Activated CD8-positive, alpha-beta memory T cell treated with anti-CD3 and anti-CD28 coated beads, Interleukin-2, amount 10 ng/mL, durations not matched to agents 7 days and 5 days (primary cell): Measurements from ENCODE around the gene PLD3. TPM values are rescaled to one million over a fixed set of nuclear protein-coding genes. Genes with fewer than 3 reads are reported as not detected.

ENCODE experiments used
- ATAC-seq: fragments of 150-1000 bp; cut with Tn5 transposase; one replicate; pipeline ENCODE4 v1.10.0; 2021; ENCODE audit warnings: moderate library complexity
- CTCF ChIA-PET: fragments of 350-600 bp; sonication (Branson Sonifier 250); formaldehyde crosslinking; loops from one replicate; lab custom pipeline; 2021; ENCODE audit warnings: antibody characterized with exemption; lab: Charles Lee
- DNase-seq: peaks from one replicate; pipeline ENCODE4 v3.0.0-alpha.2; 2020
- H3K27ac Mint-ChIP-seq: one replicate; pipeline ENCODE4 v1.8.0; 2021; ENCODE audit warnings: mild to moderate bottlenecking, mixed read lengths
- H3K27me3 Mint-ChIP-seq: one replicate; pipeline ENCODE4 v1.8.0; 2021; ENCODE audit warnings: mixed read lengths
- H3K36me3 Mint-ChIP-seq: one replicate; pipeline ENCODE4 v1.8.0; 2021; ENCODE audit warnings: mild to moderate bottlenecking, mixed read lengths
- H3K4me1 Mint-ChIP-seq: one replicate; pipeline ENCODE4 v1.8.0; 2021; ENCODE audit warnings: mixed read lengths
- H3K4me3 Mint-ChIP-seq: one replicate; pipeline ENCODE4 v1.8.0; 2021; ENCODE audit warnings: mild to moderate bottlenecking, moderate library complexity, mixed read lengths
- H3K9me3 Mint-ChIP-seq: one replicate; pipeline ENCODE4 v1.8.0; 2022; ENCODE audit warnings: low read depth, mixed read lengths
- total RNA-seq, 2 experiments: library from RNA; stranded (reverse); gene quantifications; one replicate each; pipeline ENCODE4 v1.2.3, GENCODE V29; 2021

PLD3 gene
- total RNA-seq, 2 experiments from 2014 or later: 72.0 to 84.7 TPM

- no peak within 1 kb of the TSS for H3K4me3 Mint-ChIP-seq
- DNase-seq: no peak
- no peaks in the 10 kb centered on the region for H3K9me3 Mint-ChIP-seq
- H3K27ac Mint-ChIP-seq: no peak within 1 kb of the TSS
- ATAC-seq: no peak
- H3K36me3 Mint-ChIP-seq: no peaks in the 10 kb centered on the region
- CTCF ChIA-PET: no interaction called here
- H3K4me1 Mint-ChIP-seq: peaks cover 2% of the 10 kb centered on the region
- peaks cover 2% of the 10 kb centered on the region for H3K27me3 Mint-ChIP-seq
These were observed 41.7 kb downstream of the PLD3 start, which contains the start of gene HIPK4 for GRCh38 chr19:40390084-40390742. Gene HIPK4 (minus strand): TSS chr19:40390181. CDS start chr19:40389902, 279 bp downstream.

- CTCF ChIA-PET: no interaction called here
- Mint-ChIP-seq H3K27me3 (no peaks in the 10 kb centered on the region), H3K4me1 (no peaks in the 10 kb centered on the region), H3K27ac (no peak overlapping the region), H3K36me3 (no peaks in the 10 kb centered on the region), H3K9me3 (no peaks in the 10 kb centered on the region), H3K4me3 (no peak overlapping the region)
- DNase-seq: no peak
- no peak for ATAC-seq
These were observed 43.6 kb downstream of the PLD3 start for GRCh38 chr19:40392123-40392522.

- Mint-ChIP-seq H3K9me3 (no peaks in the 10 kb centered on the region), H3K36me3 (no peaks in the 10 kb centered on the region), H3K27me3 (no peaks in the 10 kb centered on the region), H3K4me1 (no peaks in the 10 kb centered on the region), H3K4me3 (no peak overlapping the region), H3K27ac (no peak overlapping the region)
- no peak for DNase-seq
- peak; percentile 27 for ATAC-seq
- CTCF ChIA-PET: no interaction called here
These were observed 44.5 kb downstream of the PLD3 start for GRCh38 chr19:40392894-40393517.

- DNase-seq: no peak
- H3K27ac Mint-ChIP-seq: no peak overlapping the region
- peaks cover 2% of the 10 kb centered on the region for H3K27me3 Mint-ChIP-seq
- no peak for ATAC-seq
- CTCF ChIA-PET: no interaction called here
- H3K4me3 Mint-ChIP-seq: no peak overlapping the region
- H3K36me3 Mint-ChIP-seq: no peaks in the 10 kb centered on the region
- peaks cover 4% of the 10 kb centered on the region for H3K4me1 Mint-ChIP-seq
- no peaks in the 10 kb centered on the region for H3K9me3 Mint-ChIP-seq
These were observed 45.7 kb downstream of the PLD3 start for GRCh38 chr19:40393894-40394815.

- Mint-ChIP-seq H3K36me3 (no peaks in the 10 kb centered on the region), H3K27me3 (peaks cover 4% of the 10 kb centered on the region), H3K4me1 (peaks cover 8% of the 10 kb centered on the region), H3K9me3 (no peaks in the 10 kb centered on the region), H3K4me3 (no peak overlapping the region), H3K27ac (no peak overlapping the region)
- DNase-seq (no peak), ATAC-seq (no peak)
- CTCF ChIA-PET: no interaction called here
These were observed 46.3 kb downstream of the PLD3 start for GRCh38 chr19:40394816-40395210.

GRCh38 chr19:40395956-40396355 lies 47.5 kb downstream of the PLD3 start:
- H3K4me3 Mint-ChIP-seq: no peak overlapping the region
- CTCF ChIA-PET: interaction anchor here (0.6 to 1.8 kb wide), 2 partner anchors 10 to 16 kb away, joined by 3 to 5 read pairs; no protein-coding TSS in a partner anchor
- no peak overlapping the region for H3K27ac Mint-ChIP-seq
- H3K36me3 Mint-ChIP-seq: no peaks in the 10 kb centered on the region
- ATAC-seq (no peak), DNase-seq (no peak)
- peaks cover 4% of the 10 kb centered on the region for H3K27me3 Mint-ChIP-seq
- no peaks in the 10 kb centered on the region for H3K9me3 Mint-ChIP-seq
- peaks cover 8% of the 10 kb centered on the region for H3K4me1 Mint-ChIP-seq

- CTCF ChIA-PET: interaction anchor here (1.8 kb wide), 1 partner anchor 17 kb away, joined by 5 read pairs; no protein-coding TSS in a partner anchor
- Mint-ChIP-seq H3K4me3 (no peak overlapping the region), H3K36me3 (no peaks in the 10 kb centered on the region), H3K4me1 (peaks cover 8% of the 10 kb centered on the region), H3K27me3 (peaks cover 4% of the 10 kb centered on the region), H3K27ac (no peak overlapping the region), H3K9me3 (no peaks in the 10 kb centered on the region)
- DNase-seq (no peak), ATAC-seq (no peak)
These were observed 48.5 kb downstream of the PLD3 start for GRCh38 chr19:40396886-40397567.

- H3K9me3 Mint-ChIP-seq: no peaks in the 10 kb centered on the region
- H3K36me3 Mint-ChIP-seq: no peaks in the 10 kb centered on the region
- CTCF ChIA-PET: interaction anchor here (1.8 kb wide), 1 partner anchor 17 kb away, joined by 5 read pairs; no protein-coding TSS in a partner anchor
- H3K4me1 Mint-ChIP-seq: peaks cover 8% of the 10 kb centered on the region
- H3K27ac Mint-ChIP-seq: no peak overlapping the region
- H3K4me3 Mint-ChIP-seq: no peak overlapping the region
- no peak for ATAC-seq
- DNase-seq: no peak
- peaks cover 4% of the 10 kb centered on the region for H3K27me3 Mint-ChIP-seq
These were observed 49.0 kb downstream of the PLD3 start for GRCh38 chr19:40397568-40397906.

- Mint-ChIP-seq H3K36me3 (no peaks in the 10 kb centered on the region), H3K27ac (no peak overlapping the region), H3K27me3 (peaks cover 4% of the 10 kb centered on the region), H3K4me1 (peaks cover 13% of the 10 kb centered on the region), H3K4me3 (no peak overlapping the region), H3K9me3 (no peaks in the 10 kb centered on the region)
- peak; percentile 61 for DNase-seq
- ATAC-seq: peak; percentile 59
- CTCF ChIA-PET: interaction anchor here (1.3 to 2.1 kb wide), 2 partner anchors 22 to 93 kb away, joined by 5 read pairs; no protein-coding TSS in a partner anchor
These were observed 50.1 kb downstream of the PLD3 start for GRCh38 chr19:40398417-40399131.

- CTCF ChIA-PET: interaction anchor here (2.1 kb wide), 1 partner anchor 20 kb away, joined by 5 read pairs; no protein-coding TSS in a partner anchor
- no peak overlapping the region for H3K4me3 Mint-ChIP-seq
- H3K4me1 Mint-ChIP-seq: peaks cover 16% of the 10 kb centered on the region
- ATAC-seq (no peak), DNase-seq (no peak)
- no peaks in the 10 kb centered on the region for H3K9me3 Mint-ChIP-seq
- no peaks in the 10 kb centered on the region for H3K36me3 Mint-ChIP-seq
- H3K27ac Mint-ChIP-seq: no peak overlapping the region
- H3K27me3 Mint-ChIP-seq: peaks cover 4% of the 10 kb centered on the region
These were observed 52.1 kb downstream of the PLD3 start for GRCh38 chr19:40400559-40400958.

GRCh38 chr19:40403262-40403984 lies 54.9 kb downstream of the PLD3 start:
- Mint-ChIP-seq H3K27ac (peak overlapping the region; percentile 69), H3K4me1 (peaks cover 16% of the 10 kb centered on the region), H3K27me3 (peaks cover 4% of the 10 kb centered on the region), H3K9me3 (no peaks in the 10 kb centered on the region), H3K4me3 (peak overlapping the region; percentile 83), H3K36me3 (no peaks in the 10 kb centered on the region)
- peak; percentile 81 for ATAC-seq
- CTCF ChIA-PET: interaction anchor here (0.6 to 2.3 kb wide), 6 partner anchors 11 to 264 kb away, joined by 3 to 17 read pairs (median 4); partner anchors contain the start of gene BLVRB
- peak; percentile 93 for DNase-seq
